GM21360 (cell line): Measurements from ENCODE around the gene KIAA0825.
"Not testable (repeated sequence)": the region's sequence is repeated elsewhere in the genome, so short reads cannot be mapped to it uniquely, and the experiment has no call there.

Experiments
- ATAC-seq: cut with Tn5 transposase; IDR thresholded peaks from one replicate; pipeline ENCODE4 v1.9.1; 2021; ENCODE audit warnings: mild to moderate bottlenecking, moderate library complexity; ENCODE audit not compliant: unreplicated experiment

KIAA0825 gene

GRCh38 chr5:94376672-94377345 is 241.6 kb downstream of the KIAA0825 start:
- no peak for ATAC-seq

GRCh38 chr5:94375801-94376200 is 242.6 kb downstream of the KIAA0825 start:
- ATAC-seq: no peak

- ATAC-seq: no peak
Observed at GRCh38 chr5:94374336-94374735, 244.1 kb downstream of the KIAA0825 start.

- ATAC-seq: no peak
Observed at GRCh38 chr5:94367900-94368299, 250.5 kb downstream of the KIAA0825 start.

- ATAC-seq: no peak
Observed at GRCh38 chr5:94366811-94367210, 251.6 kb downstream of the KIAA0825 start.

- no peak for ATAC-seq
Observed at GRCh38 chr5:94362857-94363256, 255.5 kb downstream of the KIAA0825 start.

- no peak for ATAC-seq
Observed at GRCh38 chr5:94361832-94362796, 256.3 kb downstream of the KIAA0825 start.

GRCh38 chr5:94361161-94361560 is 257.2 kb downstream of the KIAA0825 start:
- no peak for ATAC-seq

GRCh38 chr5:94360382-94361130 is 257.8 kb downstream of the KIAA0825 start:
- no peak for ATAC-seq

GRCh38 chr5:94359880-94360279 is 258.5 kb downstream of the KIAA0825 start:
- no peak for ATAC-seq

- no peak for ATAC-seq
Observed at GRCh38 chr5:94355811-94356210, 262.6 kb downstream of the KIAA0825 start.

GRCh38 chr5:94354837-94355485 is 263.4 kb downstream of the KIAA0825 start:
- not testable (repeated sequence) for ATAC-seq

GRCh38 chr5:94353605-94354004 is 264.8 kb downstream of the KIAA0825 start:
- ATAC-seq: no peak

- no peak for ATAC-seq
Observed at GRCh38 chr5:94347130-94347529, 271.3 kb downstream of the KIAA0825 start.

- ATAC-seq: no peak
Observed at GRCh38 chr5:94345257-94345656, 273.1 kb downstream of the KIAA0825 start.

- ATAC-seq: no peak
Observed at GRCh38 chr5:94337617-94338016, 280.8 kb downstream of the KIAA0825 start.

- ATAC-seq: no peak
Observed at GRCh38 chr5:94335936-94336335, 282.5 kb downstream of the KIAA0825 start.

- ATAC-seq: no peak
Observed at GRCh38 chr5:94329115-94329514, 289.3 kb downstream of the KIAA0825 start.

- no peak for ATAC-seq
Observed at GRCh38 chr5:94326586-94326985, 291.8 kb downstream of the KIAA0825 start.

- no peak for ATAC-seq
Observed at GRCh38 chr5:94316916-94317838, 301.2 kb downstream of the KIAA0825 start.
